ENCODE data around the gene BSG. TPM values are rescaled to one million over a fixed set of nuclear protein-coding genes. Genes with fewer than 3 reads are reported as not detected.

Gene BSG
- total RNA-seq, 1 experiment from 2014 or later, result 653 TPM

GRCh38 chr19:539429-540030 is 32.9 kb upstream of the BSG start:
- Histone ChIP-seq H3K36me3 (ENCODE audit: control insufficient read depth, insufficient read depth, low read length) (no peaks in the 10 kb centered on the region), H3K4me3 (ENCODE audit: low read depth in 2 of 2, low read length in 2 of 2) (no peak overlapping the region), H3K27me3 (ENCODE audit: control insufficient read depth, insufficient read depth, low read length) (no peaks in the 10 kb centered on the region), H3K4me1 (ENCODE audit: control insufficient read depth, insufficient read depth, low read length) (peaks cover 6% of the 10 kb centered on the region), H3K27ac (ENCODE audit: low read length) (no peak overlapping the region), H3K9me3 (ENCODE audit: control insufficient read depth, insufficient read depth, low read depth, low read length) (no peaks in the 10 kb centered on the region)
- no TSS peak for BruUV-seq (replicated peaks)
- intact Hi-C loops (cut with micrococcal nuclease; ENCODE audit: unreplicated experiment), result no loop called here
- ChIA-PET CTCF (no interaction called here), POLR2A (no interaction called here)
- no peak for ATAC-seq
- DNase-seq (ENCODE audit: low read depth, low spot score), result no peak
- in situ Hi-C loops (cut with HindIII; ENCODE audit: low pct_unique_long_range_greater_than_20kb, low sequenced_read_pairs), result no loop called here
- no peak for TF ChIP-seq SIN3A (IDR thresholded peaks at IDR 0.05; ENCODE audit: borderline replicate concordance, insufficient read depth, low read depth, low read length)
- no peak for TF ChIP-seq TCF7L2 (IDR thresholded peaks at IDR 0.05; ENCODE audit: low read depth, low read length)
- TF ChIP-seq POLR2AphosphoS5 (IDR thresholded peaks at IDR 0.05; ENCODE audit: low read depth, low read length), result no peak
- TF ChIP-seq CTCF (IDR thresholded peaks at IDR 0.05), result no peak
- no peak for TF ChIP-seq REST (IDR thresholded peaks at IDR 0.05; ENCODE audit: insufficient read depth in 1 of 2, low read depth in 2 of 2, low read length in 1 of 2)

GRCh38 chr19:540867-541637 is 31.3 kb upstream of the BSG start:
- no peaks in the 10 kb centered on the region for H3K36me3 ChIP-seq (ENCODE audit: control insufficient read depth, insufficient read depth, low read length)
- no TSS peak for BruUV-seq (replicated peaks)
- no peaks in the 10 kb centered on the region for H3K9me3 ChIP-seq (ENCODE audit: control insufficient read depth, insufficient read depth, low read depth, low read length)

More at GRCh38 chr19:540867-541637, 31.3 kb upstream of the BSG start:
- in situ Hi-C loops (cut with HindIII; ENCODE audit: low pct_unique_long_range_greater_than_20kb, low sequenced_read_pairs), result no loop called here
- H3K27ac ChIP-seq (ENCODE audit: low read length), result no peak overlapping the region
- ATAC-seq (no peak), DNase-seq (ENCODE audit: low read depth, low spot score) (no peak)
- H3K4me1 ChIP-seq (ENCODE audit: control insufficient read depth, insufficient read depth, low read length), result no peaks in the 10 kb centered on the region
- TF ChIP-seq CTCF (IDR thresholded peaks at IDR 0.05), result no peak
- no peak for TF ChIP-seq REST (IDR thresholded peaks at IDR 0.05; ENCODE audit: insufficient read depth in 1 of 2, low read depth in 2 of 2, low read length in 1 of 2)
- no peak for TF ChIP-seq TCF7L2 (IDR thresholded peaks at IDR 0.05; ENCODE audit: low read depth, low read length)
- TF ChIP-seq SIN3A (IDR thresholded peaks at IDR 0.05; ENCODE audit: borderline replicate concordance, insufficient read depth, low read depth, low read length), result no peak
- TF ChIP-seq POLR2AphosphoS5 (IDR thresholded peaks at IDR 0.05; ENCODE audit: low read depth, low read length), result no peak
- intact Hi-C loops (cut with micrococcal nuclease; ENCODE audit: unreplicated experiment), result no loop called here
- ChIA-PET POLR2A (no interaction called here), CTCF (no interaction called here)
- no peaks in the 10 kb centered on the region for H3K27me3 ChIP-seq (ENCODE audit: control insufficient read depth, insufficient read depth, low read length)
- H3K4me3 ChIP-seq (ENCODE audit: low read depth in 2 of 2, low read length in 2 of 2), result no peak overlapping the region
